Measurements from ENCODE around the gene COL6A3.

The COL6A3 gene

GRCh38 chr2:237276716-237277490 lies 137.1 kb downstream of the COL6A3 start:
- in situ Hi-C loops (cut with MboI; ENCODE audit: low sequenced_read_pairs): no loop called here

Data from hTERT RPE-1 (cell line).